Posterior cingulate gyrus (tissue), 11 donors: ENCODE data around the gene RAET1G.
A peak's percentile ranks its signal among the peaks of the same experiment; 100 is the strongest.
"Not testable (repeated sequence)": the region's sequence is repeated elsewhere in the genome, so short reads cannot be mapped to it uniquely, and the experiment has no call there.

Source experiments
- DNase-seq, 10 donors: peaks; one replicate each; pipeline versions ENCODE4 v3.0.0 to v3.0.0-alpha.2; 2020 to 2021; ENCODE audit warnings: mixed read lengths in 3 of 10
- intact Hi-C: fragments of 100-400 bp; cut with DNase I; formaldehyde crosslinking; loops from one replicate; pipeline ENCODE4 v1.15.1; 2023

The RAET1G gene

DNA sequence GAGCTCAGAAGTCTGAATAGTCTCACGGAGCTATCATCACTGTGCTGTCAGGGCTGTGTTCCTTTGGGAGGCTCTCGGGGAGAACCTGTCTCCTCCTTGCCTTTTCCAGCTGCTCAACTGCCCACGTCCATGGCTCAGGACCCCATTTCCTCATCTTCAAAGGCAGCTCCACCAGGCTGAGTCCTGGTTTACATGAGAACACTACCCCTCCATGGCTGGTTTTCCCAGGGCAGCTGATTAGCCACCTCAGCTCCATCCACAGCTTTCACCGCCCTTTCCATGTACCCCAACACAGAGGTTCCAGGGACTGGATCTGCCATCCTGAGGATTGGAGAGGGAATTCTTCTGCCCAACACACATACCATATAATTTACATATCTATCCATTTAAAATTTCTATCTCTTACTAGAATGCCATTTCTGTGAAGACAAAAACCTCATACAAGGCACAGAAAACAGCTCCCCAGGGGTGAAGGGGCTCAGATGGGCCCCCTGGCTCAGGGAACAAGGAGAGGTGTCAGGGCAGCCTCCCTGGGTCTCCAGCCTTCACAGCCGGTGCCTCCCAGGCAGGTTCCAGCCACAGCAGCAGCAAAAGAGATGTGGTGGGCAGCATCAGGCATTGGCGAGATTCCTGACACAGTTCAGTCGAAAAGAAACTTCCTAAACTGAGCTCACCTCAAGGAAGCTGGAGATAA, 22.8 kb downstream of the RAET1G start:
- DNase-seq: peak in 1 of 10 donors; percentile 69
- intact Hi-C loops: no loop called here

DNA sequence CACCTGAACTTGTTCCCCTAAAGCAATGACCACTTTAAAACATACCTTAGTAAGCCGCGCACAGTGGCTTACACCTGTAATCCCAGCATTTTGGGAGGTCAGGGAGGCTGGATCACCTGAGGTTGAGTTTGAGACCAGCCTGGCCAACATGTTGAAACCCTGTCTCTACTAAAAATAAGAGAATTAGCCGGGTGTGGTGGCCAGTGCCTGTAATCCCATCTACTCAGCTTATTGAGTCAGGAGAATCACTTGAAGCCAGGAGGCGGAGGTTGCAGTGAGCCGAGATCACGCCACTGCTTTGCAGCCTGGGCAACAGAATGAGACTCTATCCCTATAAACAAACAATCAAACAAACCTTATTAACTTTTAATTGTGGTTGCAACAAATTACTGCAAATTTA, 23.4 kb downstream of the RAET1G start:
- DNase-seq: no peak

DNA sequence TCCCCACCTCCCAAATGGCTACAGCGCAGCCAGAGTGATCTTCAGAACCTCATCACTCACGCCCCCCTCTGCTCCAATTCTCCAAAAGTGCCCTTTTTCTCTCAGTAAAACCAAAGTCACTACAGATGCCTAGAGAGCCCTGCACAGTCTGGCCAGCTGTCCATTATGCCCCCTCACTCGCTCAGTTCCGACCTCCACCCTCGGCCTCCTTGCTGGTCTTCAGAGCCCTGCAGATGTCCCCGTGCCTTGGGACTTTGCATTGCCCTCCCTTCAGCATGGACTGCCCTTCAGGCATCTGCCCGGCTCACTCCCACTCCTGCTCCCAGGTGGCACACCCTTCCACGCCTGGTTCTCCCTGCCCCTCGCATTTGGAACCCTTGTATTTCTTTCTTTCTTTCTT, 24.0 kb downstream of the RAET1G start:
- intact Hi-C loops: no loop called here
- peak in 1 of 10 donors; percentile 41 for DNase-seq

More for the DNA sequence above, 23.4 kb downstream of the RAET1G start:
- intact Hi-C loops: no loop called here

DNA sequence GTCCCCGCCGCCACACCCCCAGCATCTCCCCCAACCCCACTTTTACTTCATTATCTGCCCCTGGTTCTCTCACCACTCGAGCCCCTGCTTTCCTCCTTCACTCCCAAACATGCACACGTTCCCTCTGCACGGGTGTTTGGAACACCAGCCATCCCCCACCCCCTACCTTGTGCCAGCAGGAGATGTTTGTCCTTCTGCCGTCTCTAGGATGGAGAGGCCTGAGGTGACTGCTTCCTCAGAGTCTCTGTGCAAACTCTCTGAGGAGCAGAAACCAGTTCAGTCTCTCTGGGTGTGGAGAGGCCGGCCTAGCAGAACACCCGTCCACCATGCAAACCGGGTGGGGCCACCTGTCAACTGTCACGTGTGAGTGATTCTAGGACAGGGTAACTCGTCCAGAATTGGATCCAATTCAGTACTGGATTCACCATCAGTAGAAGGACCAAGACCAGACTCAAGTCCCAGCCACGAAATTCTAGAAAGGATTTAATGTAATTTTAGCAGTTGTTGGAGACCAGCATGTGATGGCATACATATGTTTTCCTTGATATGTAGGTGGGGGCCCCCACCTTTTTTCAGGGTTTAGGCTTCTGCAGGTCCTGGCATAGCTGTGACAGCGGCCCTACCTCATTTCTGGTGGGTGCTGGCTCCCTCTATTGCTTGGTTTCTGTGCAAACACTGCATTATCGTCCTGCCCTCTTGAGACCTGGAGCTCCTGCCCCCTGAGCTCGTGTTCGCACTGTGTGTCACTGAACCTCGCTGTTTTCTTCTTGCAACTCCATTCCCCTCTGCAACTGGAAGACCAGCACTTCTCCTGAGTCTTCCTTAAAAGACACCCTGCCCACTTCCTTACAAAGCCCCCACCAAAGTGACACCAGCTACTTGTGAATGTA, 24.8 kb downstream of the RAET1G start, which contains the start of gene RAET1E:
TSS of gene RAET1E (minus strand) at position 259 of the 890 bp plus-strand sequence. CDS start 7,212 bp downstream, outside the sequence.
- intact Hi-C loops: no loop called here
- peak in 1 of 10 donors; percentile 54 for DNase-seq

DNA sequence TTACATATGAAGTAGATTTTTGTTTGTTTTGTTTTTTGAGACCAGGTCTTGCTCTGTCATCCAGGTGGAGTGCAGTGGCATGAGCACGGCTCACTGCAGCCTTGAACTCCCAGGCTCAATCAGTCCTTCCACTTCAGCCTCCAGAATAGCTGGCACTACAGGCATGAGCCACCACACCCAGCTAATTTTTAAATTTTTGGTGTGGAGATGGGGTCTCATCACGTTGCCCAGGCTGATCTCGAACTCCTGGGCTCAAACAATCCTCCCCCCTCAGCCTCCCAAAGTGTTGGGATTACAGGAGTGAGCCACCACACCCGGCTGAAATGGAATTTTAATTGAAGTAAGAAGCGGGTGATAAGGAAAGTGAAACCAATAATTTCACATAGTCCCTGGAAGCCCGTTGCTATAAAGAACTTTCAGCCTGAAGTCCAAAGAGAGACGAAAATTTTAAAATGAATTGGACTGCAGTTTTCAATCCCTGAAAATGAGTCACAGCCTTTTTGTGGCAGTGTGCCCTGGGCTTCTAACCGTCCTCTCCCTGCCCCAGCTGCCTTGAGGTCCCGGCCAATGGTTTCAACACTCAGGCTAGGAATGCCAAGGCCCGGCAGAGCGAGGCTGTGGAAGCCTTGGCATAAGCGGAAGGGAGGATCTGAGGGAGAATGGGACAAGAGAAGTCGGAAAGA, 25.8 kb downstream of the RAET1G start:
- DNase-seq: peak in 5 of 10 donors; percentile 11 to 87 (median 27)
- intact Hi-C loops: no loop called here

DNA sequence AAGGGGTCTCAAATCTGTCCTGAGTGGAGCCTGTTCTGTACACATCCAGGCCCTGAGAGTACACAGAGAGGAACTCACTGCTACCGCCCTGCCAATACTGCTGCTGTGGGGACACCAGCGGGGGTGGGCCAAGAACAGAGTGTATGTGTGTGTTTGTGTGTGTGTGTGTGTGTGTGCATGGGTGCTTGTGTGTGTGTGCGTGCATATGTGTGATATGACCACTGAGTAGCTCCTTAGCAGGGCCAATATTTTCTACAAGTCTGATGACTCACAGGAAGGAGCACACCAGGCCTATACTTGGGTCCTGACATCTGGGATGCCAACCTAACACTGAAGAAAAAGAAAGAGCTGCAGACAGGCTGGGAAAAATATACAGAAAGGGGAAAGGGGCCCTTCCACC, 26.4 kb downstream of the RAET1G start:
- intact Hi-C loops: no loop called here

DNA sequence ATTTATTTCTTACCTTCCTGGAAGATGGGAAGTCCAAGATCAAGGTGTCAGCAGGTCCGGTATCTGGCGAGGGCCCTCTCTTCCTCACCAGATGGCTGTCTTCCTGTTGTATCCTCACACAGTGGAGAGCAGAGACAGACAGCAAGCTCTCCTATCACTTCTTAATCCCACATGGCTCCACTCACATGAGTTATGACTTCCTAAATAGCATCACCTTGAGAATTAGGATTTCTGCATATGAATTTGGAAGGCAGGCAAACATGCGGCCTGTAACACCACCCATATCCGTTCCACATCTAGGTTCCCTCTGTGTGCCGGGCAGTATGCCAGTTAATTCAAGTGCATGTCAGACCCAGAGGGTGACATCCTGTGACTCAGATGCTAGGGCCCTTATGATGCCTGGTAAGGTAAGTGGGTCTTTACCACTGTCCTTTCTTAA, 27.1 kb downstream of the RAET1G start:
- no peak for DNase-seq
- intact Hi-C loops: no loop called here

More for the DNA sequence above, 26.4 kb downstream of the RAET1G start:
- no peak for DNase-seq

DNA sequence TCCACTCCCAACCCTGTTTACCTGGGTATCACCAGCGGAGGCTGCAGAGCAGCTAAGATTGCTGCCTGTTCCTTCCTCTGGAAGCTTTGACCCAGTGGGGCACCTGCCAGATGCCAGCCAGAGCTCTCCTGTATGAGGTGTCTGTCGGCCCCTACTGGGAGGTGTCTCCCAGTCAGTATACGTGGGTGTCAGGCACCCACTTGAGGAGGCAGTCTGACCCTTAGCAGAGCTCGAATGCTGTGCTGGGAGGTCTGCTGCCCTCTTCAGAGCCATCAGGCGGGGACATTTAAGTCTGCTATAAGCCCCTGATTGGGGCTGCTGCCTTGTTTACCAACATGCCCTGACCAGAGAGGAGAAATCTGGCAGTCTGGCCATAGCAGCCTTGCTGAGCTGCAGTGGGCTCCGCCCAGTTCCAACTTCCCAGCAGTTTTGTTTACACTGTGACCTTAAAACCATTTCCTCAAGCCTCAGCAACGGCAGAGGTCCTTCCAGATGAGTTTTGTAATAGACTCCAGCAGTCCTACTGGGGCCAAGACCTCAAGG, 27.8 kb downstream of the RAET1G start:
- peak in 1 of 10 donors; percentile 41 for DNase-seq
- intact Hi-C loops: no loop called here

DNA sequence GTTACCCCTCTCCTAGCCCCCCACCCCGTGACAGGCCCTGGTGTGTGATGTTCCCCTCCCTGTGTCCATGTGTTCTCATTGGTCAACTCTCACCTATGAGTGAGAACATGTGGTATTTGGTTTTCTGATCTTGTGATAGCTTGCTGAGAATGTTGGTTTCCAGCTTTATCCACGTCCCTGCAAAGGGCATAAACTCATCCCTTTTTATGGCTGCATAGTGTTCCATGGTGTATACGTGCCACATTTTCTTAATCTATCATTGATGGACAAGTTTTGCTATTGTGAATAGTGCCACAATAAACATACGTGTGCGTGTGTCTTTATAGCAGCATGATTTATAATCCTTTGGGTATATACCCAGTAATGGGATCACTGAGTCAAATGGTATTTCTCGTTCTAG, 31.1 kb downstream of the RAET1G start:
- DNase-seq, intact Hi-C loops: not testable (repeated sequence)

DNA sequence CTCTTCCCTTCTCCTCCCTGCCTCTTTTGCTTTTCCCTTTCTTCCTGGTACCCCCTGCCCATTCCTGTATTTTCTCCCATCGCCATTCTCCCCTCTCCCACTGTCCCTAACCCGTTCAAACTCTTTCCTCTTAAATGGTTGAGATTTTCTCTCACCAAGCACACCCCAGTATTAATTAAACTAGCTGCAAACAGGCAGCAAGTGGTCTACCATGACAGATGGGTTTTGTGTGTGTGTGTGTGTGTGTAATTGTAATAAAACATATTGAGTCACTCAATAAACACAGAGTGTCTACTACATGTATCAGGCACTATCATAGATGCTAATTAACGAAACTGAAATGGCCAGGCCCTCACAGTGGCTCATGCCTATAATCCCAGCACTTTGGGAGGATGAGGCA, 31.7 kb downstream of the RAET1G start:
- no peak for DNase-seq
- intact Hi-C loops: no loop called here

DNA sequence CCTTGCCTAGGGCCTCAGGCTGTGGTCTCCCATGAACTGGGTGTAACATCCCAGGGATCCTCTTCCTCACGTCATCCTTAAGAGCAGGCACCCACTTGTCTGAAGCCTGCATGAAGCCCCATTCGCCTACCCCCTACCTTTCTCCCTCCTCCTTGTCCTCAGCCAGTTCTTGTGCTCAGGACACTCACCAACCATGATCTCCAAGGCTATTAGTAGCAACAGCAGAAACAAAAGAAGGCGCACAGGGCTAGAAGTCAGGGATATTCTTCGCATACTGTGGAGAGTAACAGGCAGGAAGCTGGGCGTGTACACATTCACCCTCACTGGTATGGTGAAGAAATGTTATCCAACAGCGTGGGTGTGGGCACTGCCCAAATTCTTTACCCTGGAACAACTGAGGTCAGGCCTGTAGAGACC, 32.3 kb downstream of the RAET1G start:
- peak in 1 of 10 donors; percentile 14 for DNase-seq
- intact Hi-C loops: no loop called here

DNA sequence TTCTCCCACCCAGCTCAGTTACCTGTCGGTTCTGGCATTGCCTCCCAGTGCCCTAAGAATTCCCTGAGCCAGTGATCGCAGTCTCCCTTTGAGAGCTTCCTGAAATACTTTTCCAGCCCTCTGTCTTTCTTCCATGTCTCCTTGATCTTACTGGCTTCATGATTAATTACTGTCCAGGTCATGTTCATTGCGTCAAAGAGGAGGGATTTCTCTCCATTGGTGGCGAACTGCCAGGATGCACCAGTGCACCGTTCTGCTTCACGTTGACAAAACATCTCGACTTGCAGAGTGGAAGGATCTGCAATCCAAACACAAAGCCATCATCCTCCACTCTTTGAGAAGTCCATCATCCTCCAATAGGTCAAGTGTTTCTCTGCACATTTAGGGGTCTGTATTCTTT, 33.6 kb downstream of the RAET1G start:
- intact Hi-C loops: no loop called here

DNA sequence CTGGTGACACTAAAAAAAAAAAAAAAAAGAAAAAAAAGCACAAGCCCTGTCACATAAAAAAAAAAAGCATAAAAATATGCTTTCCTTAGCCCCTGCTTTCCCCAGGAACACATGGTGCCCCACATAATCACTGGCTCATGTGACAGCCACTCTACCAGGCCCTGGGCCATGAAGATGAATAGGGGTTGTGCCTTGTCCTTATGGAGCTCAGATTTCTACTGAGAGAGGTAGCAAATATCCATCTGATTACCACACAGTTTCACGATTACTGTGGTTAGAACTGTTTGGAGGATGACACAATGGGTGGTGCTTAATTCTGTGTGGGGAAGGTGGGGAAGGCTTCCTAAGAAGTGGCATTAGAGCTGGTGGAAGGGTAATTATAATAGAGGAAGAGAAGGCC, 34.3 kb downstream of the RAET1G start:
- intact Hi-C loops: no loop called here
- DNase-seq: no peak

More for the DNA sequence above, 33.6 kb downstream of the RAET1G start:
- no peak for DNase-seq

DNA sequence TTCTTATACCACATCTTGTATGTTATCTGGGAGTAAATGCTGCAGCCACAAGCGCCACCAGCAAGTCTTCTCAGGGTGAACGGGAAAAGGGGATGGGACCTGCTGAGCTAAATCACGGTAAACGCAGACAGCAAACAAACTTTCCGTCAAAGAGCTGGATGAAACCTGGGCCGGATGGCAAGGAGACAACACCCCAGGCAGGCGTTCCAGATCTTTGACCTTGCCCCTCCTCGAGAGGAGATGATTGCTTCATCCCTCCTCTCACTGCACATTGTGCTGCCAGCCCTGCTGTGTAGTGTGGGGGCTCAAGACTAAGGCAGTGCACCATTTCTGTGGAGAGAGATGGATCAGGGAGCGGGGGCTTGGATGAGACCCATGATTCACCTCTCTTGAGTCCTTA, 34.8 kb downstream of the RAET1G start:
- intact Hi-C loops: no loop called here
- DNase-seq: no peak

DNA sequence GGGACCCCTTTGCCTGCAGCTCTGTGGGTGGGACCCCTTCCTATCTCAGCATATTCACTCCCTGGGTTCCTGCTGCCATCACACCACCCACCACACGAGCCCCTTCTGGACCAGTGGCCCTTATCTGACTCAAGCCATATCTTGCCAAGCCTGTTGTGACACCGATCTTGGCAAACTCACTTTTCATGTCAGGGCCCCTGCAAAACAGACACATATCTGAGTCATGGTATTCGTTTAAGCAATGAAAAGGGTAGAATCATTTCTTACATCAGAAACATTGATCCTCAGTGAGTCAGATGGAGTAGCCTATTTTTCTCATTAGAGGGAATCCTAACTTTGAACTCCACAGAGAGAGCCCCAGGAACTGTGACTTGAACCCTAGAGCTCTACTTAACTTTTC, 35.6 kb downstream of the RAET1G start:
- DNase-seq: no peak
- intact Hi-C loops: no loop called here

DNA sequence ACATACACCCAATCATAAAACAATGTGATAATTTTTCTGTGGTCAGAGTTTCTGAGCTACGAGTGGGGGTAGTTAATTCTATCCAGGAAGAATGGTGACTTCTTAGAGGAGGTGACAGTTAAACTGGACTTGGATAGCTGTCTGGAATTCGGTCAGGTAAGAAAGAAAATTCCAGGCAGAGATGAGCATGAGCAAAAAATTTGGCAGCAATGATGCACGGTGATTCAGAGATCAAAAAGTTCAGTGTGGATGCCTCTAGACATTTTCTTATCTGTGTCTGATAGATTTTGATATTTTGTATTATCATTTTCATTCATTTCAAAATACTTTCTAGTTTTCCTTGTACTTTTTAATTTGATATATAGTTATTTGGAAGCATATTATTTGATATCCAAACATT, 37.0 kb downstream of the RAET1G start:
- intact Hi-C loops: no loop called here
- DNase-seq: no peak

DNA sequence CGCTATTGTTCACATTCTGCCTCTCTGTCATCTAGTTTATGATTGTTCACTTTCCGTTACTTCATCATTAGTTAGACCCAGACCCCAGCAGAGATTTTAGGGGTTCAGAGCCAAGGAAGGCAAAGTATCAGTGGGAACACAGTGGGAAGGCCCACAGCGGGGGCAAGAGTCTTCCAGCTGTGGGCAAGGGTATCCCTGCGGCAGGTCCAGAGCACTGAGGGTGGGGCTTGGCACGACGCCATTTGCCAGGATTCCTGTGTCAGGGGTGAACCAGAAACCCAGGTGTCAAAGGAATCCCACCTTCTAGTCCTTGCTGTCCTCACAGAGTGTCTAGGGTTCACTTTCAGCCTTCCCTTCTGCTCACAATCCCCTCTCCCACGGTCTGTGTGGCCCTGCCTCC, 38.3 kb downstream of the RAET1G start:
- DNase-seq: peak in 1 of 10 donors; percentile 46
- intact Hi-C loops: no loop called here

DNA sequence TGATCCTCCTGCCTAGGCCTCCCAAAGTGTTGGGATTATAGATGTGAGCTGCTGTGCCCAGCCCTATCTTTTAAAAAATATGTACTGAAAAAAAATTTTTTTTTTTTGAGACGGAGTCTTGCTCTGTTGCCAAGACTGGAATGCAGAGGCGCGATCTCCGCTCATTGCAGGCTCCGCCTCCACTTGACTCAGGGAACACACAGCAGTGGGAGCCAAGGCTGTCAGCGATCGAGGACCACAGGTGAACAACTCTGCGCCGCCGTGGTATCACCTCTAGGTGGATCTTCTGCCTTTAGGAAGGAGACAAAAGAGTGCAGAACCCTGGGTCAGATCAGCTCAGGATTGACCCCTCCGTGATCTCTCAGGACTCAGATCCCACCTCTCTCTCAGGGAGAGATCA, 38.7 kb downstream of the RAET1G start:
- peak in 2 of 10 donors; percentile 75 to 81 for DNase-seq

DNA sequence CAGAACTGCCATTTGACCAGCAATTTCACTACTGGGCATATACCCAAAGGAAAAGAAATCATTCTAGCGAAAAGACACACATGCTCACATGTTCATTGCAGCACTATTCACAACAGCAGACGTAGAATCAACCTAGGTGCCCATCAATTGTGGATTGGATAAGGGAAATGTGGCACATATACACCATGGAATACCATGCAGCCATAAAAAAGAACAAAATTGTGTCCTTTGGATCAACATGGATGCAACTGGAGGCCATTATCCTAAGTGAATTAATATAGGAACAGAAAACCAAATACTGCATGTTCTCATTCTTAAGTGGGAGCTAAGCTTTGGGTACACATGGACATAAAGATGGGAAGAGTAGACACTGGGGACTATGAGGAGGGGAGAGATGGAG, 41.1 kb downstream of the RAET1G start:
- no peak for DNase-seq
- intact Hi-C loops: no loop called here

More for the DNA sequence above, 38.7 kb downstream of the RAET1G start:
- intact Hi-C loops: no loop called here

DNA sequence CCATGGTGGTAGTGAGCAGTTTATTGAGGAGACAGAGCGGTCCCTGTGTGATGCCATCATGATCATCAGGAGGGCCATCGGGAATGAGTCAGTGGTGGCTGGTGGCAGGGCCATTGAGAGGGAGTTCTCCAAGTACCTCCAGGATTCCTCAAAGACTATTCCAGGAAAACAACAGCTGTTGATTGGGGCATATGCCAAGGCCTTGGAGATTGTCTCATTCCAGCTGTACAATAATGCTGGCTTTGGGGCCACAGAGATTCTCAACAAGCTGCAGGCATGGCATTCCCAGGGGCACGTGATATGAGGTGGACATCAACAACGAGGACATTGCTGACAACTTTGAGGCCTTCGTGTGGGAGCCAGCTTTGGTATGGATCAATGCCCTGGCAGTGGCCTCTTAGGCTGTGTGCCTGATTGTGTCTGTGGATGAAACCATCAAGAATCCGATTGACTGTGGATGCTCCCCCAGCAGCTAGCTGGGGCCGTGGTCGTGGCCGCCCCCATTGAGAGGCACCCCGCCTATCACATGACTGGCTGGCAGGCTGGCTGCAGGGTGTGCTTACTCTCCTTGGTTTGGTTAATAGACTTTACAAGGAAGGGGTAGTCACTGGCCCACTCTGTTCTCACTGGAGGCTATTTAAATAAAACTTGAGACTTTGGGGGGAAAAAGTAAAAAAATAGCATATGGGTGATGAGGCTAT, 41.7 kb downstream of the RAET1G start:
- DNase-seq: peak in 2 of 10 donors; percentile 21 to 68
- intact Hi-C loops: no loop called here
